GM21723 (cell line): ENCODE measurements around the gene FEZF2.

Experiments used
- ATAC-seq: cut with Tn5 transposase; IDR thresholded peaks from one replicate; pipeline ENCODE4 v1.9.1; 2021; ENCODE audit warnings: mild to moderate bottlenecking, moderate library complexity; ENCODE audit not compliant: unreplicated experiment

The FEZF2 gene

GRCh38 chr3:62373714-62374333, 474 bp upstream of the FEZF2 start:
- no peak for ATAC-seq

GRCh38 chr3:62372621-62373041, 719 bp downstream of the FEZF2 start:
- no peak for ATAC-seq

- no peak for ATAC-seq
These were observed 1.4 kb downstream of the FEZF2 start for GRCh38 chr3:62371720-62372591.

GRCh38 chr3:62370858-62371719, 2.3 kb downstream of the FEZF2 start:
- no peak for ATAC-seq

GRCh38 chr3:62370112-62370857, 3.1 kb downstream of the FEZF2 start:
- ATAC-seq: no peak

- ATAC-seq: no peak
These were observed 3.9 kb downstream of the FEZF2 start for GRCh38 chr3:62369476-62369743.

GRCh38 chr3:62368705-62369475, 4.5 kb downstream of the FEZF2 start:
- ATAC-seq: no peak

- no peak for ATAC-seq
These were observed 5.1 kb downstream of the FEZF2 start for GRCh38 chr3:62368290-62368704.

- ATAC-seq: no peak
These were observed 5.6 kb downstream of the FEZF2 start for GRCh38 chr3:62367763-62368195.

GRCh38 chr3:62366126-62366484, 7.2 kb downstream of the FEZF2 start:
- no peak for ATAC-seq

GRCh38 chr3:62365391-62366125, 7.8 kb downstream of the FEZF2 start:
- ATAC-seq: no peak

GRCh38 chr3:62364191-62364590, 9.2 kb downstream of the FEZF2 start:
- ATAC-seq: no peak

- no peak for ATAC-seq
These were observed 10.1 kb downstream of the FEZF2 start for GRCh38 chr3:62363275-62363674.

- no peak for ATAC-seq
These were observed 11.5 kb downstream of the FEZF2 start for GRCh38 chr3:62361824-62362223.

GRCh38 chr3:62361261-62361660, 12.1 kb downstream of the FEZF2 start:
- no peak for ATAC-seq

- no peak for ATAC-seq
These were observed 13.8 kb downstream of the FEZF2 start for GRCh38 chr3:62359531-62359930.

GRCh38 chr3:62356356-62356755, 17.0 kb downstream of the FEZF2 start:
- ATAC-seq: no peak

GRCh38 chr3:62355703-62356102, 17.6 kb downstream of the FEZF2 start:
- no peak for ATAC-seq

- ATAC-seq: no peak
These were observed 29.6 kb downstream of the FEZF2 start for GRCh38 chr3:62343755-62344154.

GRCh38 chr3:62335196-62335595, 38.2 kb downstream of the FEZF2 start:
- ATAC-seq: no peak
